NT2/D1 (cell line): ENCODE measurements around the gene PATJ.

Experiments
- DNase-seq: peaks from one replicate; pipeline ENCODE4 v3.0.0-alpha.2; 2011; ENCODE audit warnings: low read depth, low spot score
- H3K27me3 ChIP-seq: 2 replicates; pipeline ENCODE4 v1.6.0; 2011; ENCODE audit warnings: mild to moderate bottlenecking; ENCODE audit not compliant: insufficient read length, insufficient read depth
- H3K36me3 ChIP-seq: 2 replicates; pipeline ENCODE4 v1.6.1; 2011; ENCODE audit warnings: mild to moderate bottlenecking, low read length, mixed read lengths; ENCODE audit not compliant: insufficient read depth, insufficient read length
- H3K4me1 ChIP-seq: 2 replicates; pipeline ENCODE4 v1.5.1; 2011; ENCODE audit not compliant: insufficient read depth, insufficient read length
- H3K4me3 ChIP-seq: 2 replicates; pipeline ENCODE4 v1.5.1; 2011; ENCODE audit warnings: low read depth; ENCODE audit not compliant: insufficient read length
- H3K9ac ChIP-seq: 2 replicates; pipeline ENCODE4 v1.6.0; 2011; ENCODE audit warnings: low read depth; ENCODE audit not compliant: insufficient read length
- H3K9me3 ChIP-seq: 2 replicates; pipeline ENCODE4 v1.5.1; 2011; ENCODE audit warnings: mild to moderate bottlenecking, low read length; ENCODE audit not compliant: insufficient read depth
- SUZ12 ChIP-seq: IDR thresholded peaks from 2 replicates; pipeline ENCODE4 v1.6.1; 2011; ENCODE audit not compliant: insufficient read length, insufficient read depth; ENCODE audit errors: extremely low read depth
- YY1 ChIP-seq: IDR thresholded peaks from 2 replicates; pipeline ENCODE4 v1.6.1; 2011; ENCODE audit not compliant: insufficient read length, insufficient read depth
- ZNF274 ChIP-seq: IDR thresholded peaks from 2 replicates; pipeline ENCODE4 v1.6.1; 2011; ENCODE audit warnings: mild to moderate bottlenecking, low read depth, low read length

PATJ gene

GRCh38 chr1:61898658-61899057 lies 156.4 kb downstream of the PATJ start:
- Histone ChIP-seq H3K9me3 (peaks cover 15% of the 10 kb centered on the region; the same call in 1 of the 2 replicates), H3K4me3 (no peak overlapping the region), H3K36me3 (no peaks in the 10 kb centered on the region), H3K4me1 (no peaks in the 10 kb centered on the region), H3K9ac (no peak overlapping the region), H3K27me3 (no peaks in the 10 kb centered on the region)
- DNase-seq = no peak
- TF ChIP-seq SUZ12 (no peak), YY1 (no peak), ZNF274 (no peak)

- Histone ChIP-seq H3K36me3 (no peaks in the 10 kb centered on the region), H3K9ac (no peak overlapping the region), H3K9me3 (no peaks in the 10 kb centered on the region), H3K4me3 (no peak overlapping the region), H3K4me1 (no peaks in the 10 kb centered on the region), H3K27me3 (no peaks in the 10 kb centered on the region)
- no peak for DNase-seq
- TF ChIP-seq ZNF274 = no peak
- no peak for TF ChIP-seq YY1
- no peak for TF ChIP-seq SUZ12
Observed at GRCh38 chr1:61904354-61904753, 162.1 kb downstream of the PATJ start.

GRCh38 chr1:61907102-61907501 lies 164.8 kb downstream of the PATJ start:
- no peak for DNase-seq
- Histone ChIP-seq H3K9ac (no peak overlapping the region), H3K27me3 (no peaks in the 10 kb centered on the region), H3K9me3 (no peaks in the 10 kb centered on the region), H3K4me3 (no peak overlapping the region), H3K4me1 (no peaks in the 10 kb centered on the region), H3K36me3 (no peaks in the 10 kb centered on the region)
- TF ChIP-seq YY1 = no peak
- no peak for TF ChIP-seq SUZ12
- no peak for TF ChIP-seq ZNF274

- TF ChIP-seq SUZ12 (no peak), YY1 (no peak), ZNF274 (no peak)
- no peak for DNase-seq
- Histone ChIP-seq H3K4me1 (no peaks in the 10 kb centered on the region), H3K27me3 (no peaks in the 10 kb centered on the region), H3K9ac (no peak overlapping the region), H3K36me3 (no peaks in the 10 kb centered on the region), H3K9me3 (no peaks in the 10 kb centered on the region), H3K4me3 (no peak overlapping the region)
Observed at GRCh38 chr1:61910035-61910434, 167.8 kb downstream of the PATJ start.

- Histone ChIP-seq H3K4me3 (no peak overlapping the region), H3K36me3 (no peaks in the 10 kb centered on the region), H3K9me3 (peaks cover 6% of the 10 kb centered on the region), H3K27me3 (no peaks in the 10 kb centered on the region), H3K4me1 (no peaks in the 10 kb centered on the region), H3K9ac (no peak overlapping the region)
- no peak for DNase-seq
- TF ChIP-seq ZNF274 = no peak
- TF ChIP-seq YY1 = no peak
Observed at GRCh38 chr1:61914823-61915482, 172.7 kb downstream of the PATJ start.

- no peak overlapping the region for H3K9ac ChIP-seq
- peaks cover 11% of the 10 kb centered on the region for H3K9me3 ChIP-seq
- no peak overlapping the region for H3K4me3 ChIP-seq
- DNase-seq = no peak
- H3K36me3 ChIP-seq = no peaks in the 10 kb centered on the region
- TF ChIP-seq ZNF274 (no peak), YY1 (no peak), SUZ12 (no peak)
- H3K4me1 ChIP-seq = no peaks in the 10 kb centered on the region
- H3K27me3 ChIP-seq = no peaks in the 10 kb centered on the region
Observed at GRCh38 chr1:61921435-61921834, 179.2 kb downstream of the PATJ start.

- TF ChIP-seq ZNF274 (no peak), SUZ12 (no peak), YY1 (no peak)
- Histone ChIP-seq H3K9me3 (peaks cover 11% of the 10 kb centered on the region), H3K27me3 (no peaks in the 10 kb centered on the region), H3K4me3 (no peak overlapping the region), H3K4me1 (no peaks in the 10 kb centered on the region), H3K9ac (no peak overlapping the region), H3K36me3 (no peaks in the 10 kb centered on the region)
- no peak for DNase-seq
Observed at GRCh38 chr1:61922950-61923480, 180.7 kb downstream of the PATJ start.
